ENCODE measurements around the gene CCDC87.
A peak's percentile ranks its signal among the peaks of the same experiment; 100 is the strongest.
"Not testable (repeated sequence)": the region's sequence is repeated elsewhere in the genome, so short reads cannot be mapped to it uniquely, and the experiment has no call there.

Gene CCDC87

GRCh38 chr11:66614073-66614472 lies 21.2 kb upstream of the CCDC87 start:
- DNase-seq, result no peak

GRCh38 chr11:66612458-66612857 lies 19.6 kb upstream of the CCDC87 start:
- DNase-seq, result no peak

GRCh38 chr11:66609721-66610617 lies 17.1 kb upstream of the CCDC87 start:
- DNase-seq, result no peak

- DNase-seq, result no peak
Measured at GRCh38 chr11:66607126-66607834, 14.4 kb upstream of the CCDC87 start.

- DNase-seq, result not testable (repeated sequence)
Measured at GRCh38 chr11:66606608-66607007, 13.7 kb upstream of the CCDC87 start.

GRCh38 chr11:66604155-66604554 lies 11.3 kb upstream of the CCDC87 start:
- no peak for DNase-seq

GRCh38 chr11:66603072-66603471 lies 10.2 kb upstream of the CCDC87 start:
- DNase-seq, result no peak

GRCh38 chr11:66600631-66601233 lies 7.9 kb upstream of the CCDC87 start:
- no peak for DNase-seq

- no peak for DNase-seq
Measured at GRCh38 chr11:66600219-66600618, 7.4 kb upstream of the CCDC87 start.

- no peak for DNase-seq
Measured at GRCh38 chr11:66598993-66599392, 6.1 kb upstream of the CCDC87 start.

- DNase-seq, result no peak
Measured at GRCh38 chr11:66595245-66595904, 2.5 kb upstream of the CCDC87 start.

- DNase-seq, result no peak
Measured at GRCh38 chr11:66593650-66594049, 787 bp upstream of the CCDC87 start.

- DNase-seq, result no peak
Measured at GRCh38 chr11:66593303-66593635, 406 bp upstream of the CCDC87 start.

- no peak for DNase-seq
Measured at GRCh38 chr11:66591175-66591574, 1.7 kb downstream of the CCDC87 start.

- DNase-seq, result no peak
Measured at GRCh38 chr11:66589996-66590675, 2.7 kb downstream of the CCDC87 start.

- not testable (repeated sequence) for DNase-seq
Measured at GRCh38 chr11:66589315-66589714, 3.5 kb downstream of the CCDC87 start.

GRCh38 chr11:66586136-66586535 lies 6.7 kb downstream of the CCDC87 start:
- no peak for DNase-seq

GRCh38 chr11:66585447-66585846 lies 7.4 kb downstream of the CCDC87 start:
- not testable (repeated sequence) for DNase-seq

- not testable (repeated sequence) for DNase-seq
Measured at GRCh38 chr11:66582565-66583147, 10.2 kb downstream of the CCDC87 start.

- DNase-seq, result no peak
Measured at GRCh38 chr11:66581261-66581660, 11.6 kb downstream of the CCDC87 start.

- DNase-seq, result no peak
Measured at GRCh38 chr11:66580803-66581202, 12.1 kb downstream of the CCDC87 start.

GRCh38 chr11:66579017-66579606 lies 13.8 kb downstream of the CCDC87 start:
- peak; percentile 88 for DNase-seq

All from stimulated activated CD4-positive, alpha-beta T cell treated with anti-CD3 and anti-CD28 coated beads, Interleukin-4, amount 100 ng/mL, for 24 hours (primary cell).